ENCODE data around the gene VEZF1. TPM values are rescaled to one million over a fixed set of nuclear protein-coding genes. Genes with fewer than 3 reads are reported as not detected.

Gene VEZF1
- total and polyA plus RNA-seq, 2 donors (not counting 3 experiments of a cell fraction or from before 2014, with no cell fraction given): 27.8 to 59.0 TPM

DNA sequence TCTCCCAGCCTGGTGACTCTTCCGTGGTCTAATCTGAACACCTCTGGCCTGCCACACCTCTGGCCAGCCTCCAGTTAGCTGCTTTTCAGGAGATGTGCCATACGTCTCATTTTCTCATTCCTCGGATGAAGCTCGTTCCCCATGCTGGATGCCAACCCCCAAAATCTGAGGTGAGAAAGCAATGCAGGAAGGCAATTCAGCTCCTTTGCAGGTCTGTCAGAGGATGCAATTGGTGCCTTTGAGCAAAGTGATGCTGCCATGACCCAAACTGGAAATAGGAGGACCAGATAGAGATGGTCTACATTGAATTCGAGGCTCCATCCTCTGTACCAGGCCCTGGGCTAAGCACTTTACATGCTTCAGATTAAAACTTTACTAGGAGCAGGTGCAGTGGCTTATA lies 21.8 kb downstream of the VEZF1 start:
- Histone ChIP-seq H3K9me1 (replicated peaks; ENCODE audit: control insufficient read depth, extremely low read depth, insufficient read depth, low read length) (no peaks in the 10 kb centered on the region), H4K20me1 (replicated peaks; ENCODE audit: control insufficient read depth, extremely low read depth, insufficient read depth, low read length) (no peaks in the 10 kb centered on the region), H3K9me3 (replicated peaks; ENCODE audit: control insufficient read depth, insufficient read depth, low read length) (no peaks in the 10 kb centered on the region), H3K4me1 (ENCODE audit: control insufficient read depth, extremely low read depth, insufficient read depth, low read length) (peaks cover 6% of the 10 kb centered on the region), H3K27me3 (ENCODE audit: control insufficient read depth in 2 of 2, insufficient read depth in 2 of 2, low read length in 2 of 2) (no peaks in the 10 kb centered on the region), H3K4me2 (ENCODE audit: insufficient read depth, low read length) (no peak overlapping the region), H3K9ac (replicated peaks; ENCODE audit: extremely low read depth, insufficient read depth, low read length) (no peak overlapping the region), H2AFZ (ENCODE audit: low read depth, low read length) (no peak overlapping the region), H3K27ac (ENCODE audit: insufficient read depth, low read depth, low read length) (no peak overlapping the region), H3K79me2 (ENCODE audit: control insufficient read depth, insufficient read depth, low read length) (no peaks in the 10 kb centered on the region), H3K4me3 (replicated peaks in 1 of 3; ENCODE audit: insufficient read depth in 1 of 3, low read depth in 1 of 3, low read length in 3 of 3) (no peak overlapping the region), H3K36me3 (ENCODE audit: control insufficient read depth in 2 of 2, extremely low read depth in 1 of 2, insufficient read depth in 2 of 2, low read length in 2 of 2) (no peaks in the 10 kb centered on the region)
- no peak for TF ChIP-seq POLR2A (IDR thresholded peaks at IDR 0.05; ENCODE audit: low read depth, low read length)
- FAIRE-seq (no peak), DNase-seq (ENCODE audit: low read depth, low spot score) (no peak)
- ChIA-PET CTCF (interaction anchor here (0.8 to 4.2 kb wide), 5 partner anchors 11 to 87 kb away, joined by 3 to 16 read pairs (median 3); partner anchors contain the start of gene CUEDC1), POLR2A (no interaction called here)
- intact Hi-C loops (cut with micrococcal nuclease): no loop called here
- dilution Hi-C loops (cut with MboI; ENCODE audit: extremely low pct_ligation_motif_present, low sequenced_read_pairs): no loop called here
- no TSS peak for BruUV-seq (replicated peaks)

DNA sequence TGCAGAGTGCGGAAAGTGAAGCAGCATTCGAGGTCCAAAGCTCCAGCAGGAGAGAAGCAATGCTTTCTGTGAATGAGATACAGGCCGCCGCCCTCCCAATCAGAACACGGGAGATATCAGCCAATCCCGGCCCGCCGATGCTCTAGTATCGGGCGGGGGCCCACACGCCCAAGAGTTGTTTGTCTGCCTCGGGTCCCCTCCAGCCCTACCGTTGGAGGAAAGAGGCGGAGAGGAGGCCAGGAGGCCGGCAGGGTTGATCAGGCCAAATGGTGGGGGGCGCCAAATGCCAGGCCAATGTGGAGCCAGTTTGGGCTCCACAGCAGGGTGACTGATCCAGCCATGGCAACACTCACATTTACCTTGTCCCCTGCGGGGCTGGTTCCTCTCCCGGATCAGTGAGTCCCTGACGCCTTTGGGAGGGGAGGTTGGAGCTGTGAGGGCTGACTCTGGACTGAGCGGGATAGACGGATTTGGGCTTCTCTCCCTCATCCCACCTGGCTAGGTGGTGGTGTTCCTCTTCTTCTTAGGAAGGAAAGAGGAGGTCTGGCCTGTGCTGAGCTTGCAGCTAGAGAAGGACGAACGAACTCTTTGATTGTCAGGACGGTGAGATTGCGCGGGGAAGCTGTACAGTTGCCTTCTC lies 22.4 kb downstream of the VEZF1 start:
- no peak for TF ChIP-seq GATA2 (IDR thresholded peaks at IDR 0.05; ENCODE audit: insufficient read depth, insufficient read length, low read depth, low read length)
- TF ChIP-seq EZH2 (IDR thresholded peaks at IDR 0.05; ENCODE audit: borderline replicate concordance, low read depth, low read length, severe bottlenecking): no peak
- no peak for TF ChIP-seq FOS (IDR thresholded peaks at IDR 0.05; ENCODE audit: borderline replicate concordance, insufficient read depth, low read length)
- TF ChIP-seq MYC (IDR thresholded peaks at IDR 0.05; ENCODE audit: low read depth, low read length): no peak
- TF ChIP-seq POLR2A (IDR thresholded peaks at IDR 0.05; ENCODE audit: low read depth, low read length): no peak
- TF ChIP-seq, protein P1, sequence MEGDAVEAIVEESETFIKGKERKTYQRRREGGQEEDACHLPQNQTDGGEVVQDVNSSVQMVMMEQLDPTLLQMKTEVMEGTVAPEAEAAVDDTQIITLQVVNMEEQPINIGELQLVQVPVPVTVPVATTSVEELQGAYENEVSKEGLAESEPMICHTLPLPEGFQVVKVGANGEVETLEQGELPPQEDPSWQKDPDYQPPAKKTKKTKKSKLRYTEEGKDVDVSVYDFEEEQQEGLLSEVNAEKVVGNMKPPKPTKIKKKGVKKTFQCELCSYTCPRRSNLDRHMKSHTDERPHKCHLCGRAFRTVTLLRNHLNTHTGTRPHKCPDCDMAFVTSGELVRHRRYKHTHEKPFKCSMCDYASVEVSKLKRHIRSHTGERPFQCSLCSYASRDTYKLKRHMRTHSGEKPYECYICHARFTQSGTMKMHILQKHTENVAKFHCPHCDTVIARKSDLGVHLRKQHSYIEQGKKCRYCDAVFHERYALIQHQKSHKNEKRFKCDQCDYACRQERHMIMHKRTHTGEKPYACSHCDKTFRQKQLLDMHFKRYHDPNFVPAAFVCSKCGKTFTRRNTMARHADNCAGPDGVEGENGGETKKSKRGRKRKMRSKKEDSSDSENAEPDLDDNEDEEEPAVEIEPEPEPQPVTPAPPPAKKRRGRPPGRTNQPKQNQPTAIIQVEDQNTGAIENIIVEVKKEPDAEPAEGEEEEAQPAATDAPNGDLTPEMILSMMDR (IDR thresholded peaks at IDR 0.05; ENCODE audit: extremely low read depth in 1 of 2, insufficient read depth in 1 of 2, low read depth in 1 of 2, low read length in 2 of 2): no peak
- TF ChIP-seq POLR2AphosphoS5 (IDR thresholded peaks at IDR 0.05; ENCODE audit: insufficient read depth, low read depth, low read length): no peak
- TF ChIP-seq, protein P2, sequence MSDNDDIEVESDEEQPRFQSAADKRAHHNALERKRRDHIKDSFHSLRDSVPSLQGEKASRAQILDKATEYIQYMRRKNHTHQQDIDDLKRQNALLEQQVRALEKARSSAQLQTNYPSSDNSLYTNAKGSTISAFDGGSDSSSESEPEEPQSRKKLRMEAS (IDR thresholded peaks at IDR 0.05; ENCODE audit: insufficient read depth, insufficient read length): no peak
- no peak for TF ChIP-seq JUN (IDR thresholded peaks at IDR 0.05; ENCODE audit: borderline replicate concordance, insufficient read depth, insufficient read length, low read depth)
- Histone ChIP-seq H3K4me3 (replicated peaks in 1 of 3; ENCODE audit: insufficient read depth in 1 of 3, low read depth in 1 of 3, low read length in 3 of 3) (no peak overlapping the region), H3K36me3 (ENCODE audit: control insufficient read depth in 2 of 2, extremely low read depth in 1 of 2, insufficient read depth in 2 of 2, low read length in 2 of 2) (no peaks in the 10 kb centered on the region), H3K9me3 (replicated peaks; ENCODE audit: control insufficient read depth, insufficient read depth, low read length) (no peaks in the 10 kb centered on the region), H3K4me2 (ENCODE audit: insufficient read depth, low read length) (no peak overlapping the region), H4K20me1 (replicated peaks; ENCODE audit: control insufficient read depth, extremely low read depth, insufficient read depth, low read length) (no peaks in the 10 kb centered on the region), H3K27ac (ENCODE audit: insufficient read depth, low read depth, low read length) (no peak overlapping the region), H3K4me1 (ENCODE audit: control insufficient read depth, extremely low read depth, insufficient read depth, low read length) (peaks cover 4% of the 10 kb centered on the region), H2AFZ (ENCODE audit: low read depth, low read length) (no peak overlapping the region), H3K79me2 (ENCODE audit: control insufficient read depth, insufficient read depth, low read length) (no peaks in the 10 kb centered on the region), H3K9me1 (replicated peaks; ENCODE audit: control insufficient read depth, extremely low read depth, insufficient read depth, low read length) (no peaks in the 10 kb centered on the region), H3K9ac (replicated peaks; ENCODE audit: extremely low read depth, insufficient read depth, low read length) (no peak overlapping the region), H3K27me3 (ENCODE audit: control insufficient read depth in 2 of 2, insufficient read depth in 2 of 2, low read length in 2 of 2) (no peaks in the 10 kb centered on the region)
- intact Hi-C loops (cut with micrococcal nuclease): no loop called here
- dilution Hi-C loops (cut with MboI; ENCODE audit: extremely low pct_ligation_motif_present, low sequenced_read_pairs): no loop called here
- CTCF ChIA-PET: interaction anchor here (1.0 to 4.2 kb wide), 3 partner anchors 10 to 73 kb away, joined by 3 to 16 read pairs (median 3); partner anchors contain the start of gene CUEDC1
- DNase-seq (ENCODE audit: low read depth, low spot score) (no peak), FAIRE-seq (no peak)
- POLR2A ChIA-PET: no interaction called here
- BruUV-seq (replicated peaks): no TSS peak

All from endothelial cell of umbilical vein (primary cell).